Epithelial cell of alveolus of lung (primary cell): ENCODE measurements around the gene SERPINA4. TPM values are rescaled to one million over a fixed set of nuclear protein-coding genes. Genes with fewer than 3 reads are reported as not detected.

ENCODE experiments used
- total RNA-seq: library from RNA; depleted of rRNA; stranded (reverse); fragments of >200 nt; gene quantifications from 2 replicates; pipeline ENCODE4 v1.2.1, GENCODE V29; 2015

SERPINA4 gene
- total RNA-seq = not detected in 2 replicates

GRCh38 chr14:94560751-94561655, at the start of gene SERPINA4:
Gene SERPINA4 (plus strand): TSS chr14:94561442. CDS start chr14:94563483, 2,041 bp downstream.

GRCh38 chr14:94581127-94581999, 20.1 kb downstream of the SERPINA4 start, which contains the start of gene SERPINA5:
Gene SERPINA5 (plus strand): TSS chr14:94581426. CDS start chr14:94587363, 5,937 bp downstream.

GRCh38 chr14:94612174-94612573, 50.9 kb downstream of the SERPINA4 start, which contains the start of gene SERPINA3:
Gene SERPINA3 (plus strand): TSS chr14:94612391. CDS start chr14:94614442, 2,051 bp downstream.

Other genes with a start within 250 kb of the SERPINA4 start
- 0.13 TPM in 1 of 2 replicates, not detected in the other for gene SERPINA6, start 238.1 kb upstream of the SERPINA4 start, total RNA-seq
- gene SERPINA2, start 194.7 kb upstream of the SERPINA4 start, total RNA-seq = not detected in 2 replicates
- 0.24 and 5.3 TPM in 2 replicates for gene SERPINA1, start 172.8 kb upstream of the SERPINA4 start, total RNA-seq
- gene SERPINA11, start 108.6 kb upstream of the SERPINA4 start, total RNA-seq = not detected in 2 replicates
- not detected in 2 replicates for gene SERPINA9, start 85.2 kb upstream of the SERPINA4 start, total RNA-seq
- not detected in 2 replicates for gene SERPINA12, start 52.0 kb upstream of the SERPINA4 start, total RNA-seq
- gene SERPINA5, start 20.0 kb downstream of the SERPINA4 start, total RNA-seq = 0.24 and 0.91 TPM in 2 replicates
- 29.4 and 66.7 TPM in 2 replicates for gene SERPINA3, start 50.9 kb downstream of the SERPINA4 start, total RNA-seq
- 0.13 TPM in 1 of 2 replicates, not detected in the other for gene GSC, start 208.7 kb downstream of the SERPINA4 start, total RNA-seq